DND-41 (cell line): ENCODE results near the gene PPP1R18.

Experiments used
- ATAC-seq: fragments of 200-7000 bp; cut with Tn5 transposase; 3 replicates; pipeline ENCODE4 v1.9.1; 2021; ENCODE audit warnings: low read depth; ENCODE audit not compliant: insufficient read depth
- DNase-seq: peaks from one replicate; pipeline ENCODE4 v3.0.0-alpha.2; 2020
- H2AFZ ChIP-seq: 2 replicates; pipeline ENCODE4 v1.6.0; 2012; ENCODE audit warnings: low read depth, low read length
- H3K27ac ChIP-seq: 2 replicates; pipeline ENCODE4 v1.5.1; 2012; ENCODE audit warnings: low read length, inconsistent platforms
- H3K27me3 ChIP-seq: fragments of 200-600 bp; sonication (generic); 2 replicates; pipeline ENCODE4 v1.6.0; 2012; ENCODE audit warnings: low read length, mild to moderate bottlenecking, inconsistent platforms; ENCODE audit not compliant: insufficient read depth, poor library complexity
- H3K36me3 ChIP-seq: 2 replicates; pipeline ENCODE4 v1.5.1; 2012; ENCODE audit warnings: low read length, inconsistent platforms; ENCODE audit not compliant: insufficient read depth
- H3K4me1 ChIP-seq: 2 replicates; pipeline ENCODE4 v1.5.1; 2012; ENCODE audit warnings: mild to moderate bottlenecking, low read length; ENCODE audit not compliant: insufficient read depth
- H3K4me2 ChIP-seq: 2 replicates; pipeline ENCODE4 v1.6.0; 2012; ENCODE audit warnings: mild to moderate bottlenecking, moderate library complexity, low read length, inconsistent platforms; ENCODE audit not compliant: insufficient read depth
- H3K4me3 ChIP-seq, 2 experiments: fragments of 200-600 bp in 1 of 2; shearing (Covaris generic) in 1 of 2; 2 replicates each; pipeline ENCODE4 v1.5.1; 2012 to 2016; ENCODE audit warnings: inconsistent platforms in 2 of 2, low read length in 2 of 2, mild to moderate bottlenecking in 2 of 2, low read depth in 1 of 2, moderate library complexity in 1 of 2
- H3K79me2 ChIP-seq: 2 replicates; pipeline ENCODE4 v1.6.0; 2012; ENCODE audit warnings: low read length, inconsistent platforms; ENCODE audit not compliant: insufficient read depth
- H3K9ac ChIP-seq: 2 replicates; pipeline ENCODE4 v1.6.0; 2012; ENCODE audit warnings: low read depth, mild to moderate bottlenecking, inconsistent platforms, low read length, moderate library complexity
- H3K9me3 ChIP-seq: 2 replicates; pipeline ENCODE4 v1.5.1; 2012; ENCODE audit warnings: low read length, moderate library complexity, mild to moderate bottlenecking, inconsistent platforms; ENCODE audit not compliant: insufficient read depth, severe bottlenecking
- H4K20me1 ChIP-seq: 2 replicates; pipeline ENCODE4 v1.6.0; 2012; ENCODE audit warnings: low read length; ENCODE audit not compliant: insufficient read depth
- EZH2 ChIP-seq: IDR thresholded peaks from 3 replicates; pipeline ENCODE4 v1.6.1; 2012; ENCODE audit warnings: borderline replicate concordance, low read depth, mild to moderate bottlenecking, moderate library complexity, low read length, inconsistent platforms; ENCODE audit not compliant: severe bottlenecking
- TF ChIP-seq, protein P1 (sequence below): IDR thresholded peaks from 2 replicates; pipeline ENCODE4 v1.5.1; 2012; ENCODE audit warnings: borderline replicate concordance, low read length, moderate library complexity, mild to moderate bottlenecking; ENCODE audit not compliant: poor library complexity, severe bottlenecking; ENCODE audit errors: extremely low read depth

PPP1R18 gene, protein sequence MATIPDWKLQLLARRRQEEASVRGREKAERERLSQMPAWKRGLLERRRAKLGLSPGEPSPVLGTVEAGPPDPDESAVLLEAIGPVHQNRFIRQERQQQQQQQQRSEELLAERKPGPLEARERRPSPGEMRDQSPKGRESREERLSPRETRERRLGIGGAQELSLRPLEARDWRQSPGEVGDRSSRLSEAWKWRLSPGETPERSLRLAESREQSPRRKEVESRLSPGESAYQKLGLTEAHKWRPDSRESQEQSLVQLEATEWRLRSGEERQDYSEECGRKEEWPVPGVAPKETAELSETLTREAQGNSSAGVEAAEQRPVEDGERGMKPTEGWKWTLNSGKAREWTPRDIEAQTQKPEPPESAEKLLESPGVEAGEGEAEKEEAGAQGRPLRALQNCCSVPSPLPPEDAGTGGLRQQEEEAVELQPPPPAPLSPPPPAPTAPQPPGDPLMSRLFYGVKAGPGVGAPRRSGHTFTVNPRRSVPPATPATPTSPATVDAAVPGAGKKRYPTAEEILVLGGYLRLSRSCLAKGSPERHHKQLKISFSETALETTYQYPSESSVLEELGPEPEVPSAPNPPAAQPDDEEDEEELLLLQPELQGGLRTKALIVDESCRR

DNA sequence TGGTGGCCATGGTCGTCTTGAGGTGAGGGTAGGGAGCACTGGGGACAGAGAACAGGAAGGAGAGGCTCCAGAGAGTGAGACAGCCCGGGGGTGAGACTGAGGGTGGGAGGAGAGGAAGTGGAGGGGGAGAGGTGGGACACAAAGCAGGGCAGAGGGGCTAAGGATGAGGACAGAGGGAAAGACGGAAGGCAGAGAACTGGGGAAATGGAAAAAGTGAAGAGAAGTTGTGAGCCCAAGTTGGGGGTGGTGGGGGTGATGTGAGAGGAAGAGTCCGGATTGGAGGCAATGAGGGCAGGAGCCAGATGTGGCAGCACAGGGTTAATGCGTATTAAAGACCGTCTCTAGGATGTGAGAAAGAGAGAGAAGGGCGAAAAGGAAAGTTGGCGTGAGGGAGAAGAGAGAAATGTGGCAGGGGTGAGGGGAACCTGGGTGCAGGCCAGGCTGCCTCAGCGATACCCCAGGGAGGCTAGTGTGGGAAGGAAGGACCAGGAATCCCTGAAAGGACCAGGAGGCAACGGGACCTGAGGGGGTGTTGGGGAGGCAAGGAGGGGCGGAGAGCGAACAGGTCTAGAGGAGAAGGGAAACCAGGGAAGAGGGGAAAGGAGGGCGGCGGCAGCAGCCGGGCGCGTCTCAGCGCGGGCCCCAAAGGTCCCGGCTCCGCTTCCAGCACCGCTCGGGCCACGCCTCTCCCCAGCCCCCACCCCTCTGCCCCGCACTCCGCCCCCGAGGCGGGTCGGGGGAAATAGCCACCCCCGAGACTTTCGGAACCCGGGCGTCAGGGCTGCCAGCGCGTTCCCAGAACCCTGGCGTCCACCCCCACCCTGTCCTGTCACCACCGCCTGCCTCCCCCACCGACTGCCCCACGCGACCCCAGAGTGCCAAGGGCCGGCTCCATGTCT lies at the start of gene PPP1R18:
Gene PPP1R18, minus strand, starts transcription at position 637 of the 899 bp plus-strand sequence. Its CDS starts 627 bp downstream, at position 10.
- Histone ChIP-seq H3K9me3 (no peaks in the 10 kb centered on the region), H4K20me1 (peaks cover 33% of the 10 kb centered on the region), H3K27me3 (no peaks in the 10 kb centered on the region), H3K36me3 (peaks cover 33% of the 10 kb centered on the region), H3K4me1 (peaks cover 78% of the 10 kb centered on the region), H3K79me2 (peaks cover 90% of the 10 kb centered on the region), H3K4me3 (peak within 1 kb of the TSS; percentile 65 to 68), H3K27ac (peak within 1 kb of the TSS; percentile 94), H3K9ac (peak within 1 kb of the TSS; percentile 88), H3K4me2 (peak within 1 kb of the TSS; percentile 95), H2AFZ (peak within 1 kb of the TSS; percentile 65)
- peak; percentile 85 for DNase-seq
- ATAC-seq: peak; percentile 34
- TF ChIP-seq, protein P1, sequence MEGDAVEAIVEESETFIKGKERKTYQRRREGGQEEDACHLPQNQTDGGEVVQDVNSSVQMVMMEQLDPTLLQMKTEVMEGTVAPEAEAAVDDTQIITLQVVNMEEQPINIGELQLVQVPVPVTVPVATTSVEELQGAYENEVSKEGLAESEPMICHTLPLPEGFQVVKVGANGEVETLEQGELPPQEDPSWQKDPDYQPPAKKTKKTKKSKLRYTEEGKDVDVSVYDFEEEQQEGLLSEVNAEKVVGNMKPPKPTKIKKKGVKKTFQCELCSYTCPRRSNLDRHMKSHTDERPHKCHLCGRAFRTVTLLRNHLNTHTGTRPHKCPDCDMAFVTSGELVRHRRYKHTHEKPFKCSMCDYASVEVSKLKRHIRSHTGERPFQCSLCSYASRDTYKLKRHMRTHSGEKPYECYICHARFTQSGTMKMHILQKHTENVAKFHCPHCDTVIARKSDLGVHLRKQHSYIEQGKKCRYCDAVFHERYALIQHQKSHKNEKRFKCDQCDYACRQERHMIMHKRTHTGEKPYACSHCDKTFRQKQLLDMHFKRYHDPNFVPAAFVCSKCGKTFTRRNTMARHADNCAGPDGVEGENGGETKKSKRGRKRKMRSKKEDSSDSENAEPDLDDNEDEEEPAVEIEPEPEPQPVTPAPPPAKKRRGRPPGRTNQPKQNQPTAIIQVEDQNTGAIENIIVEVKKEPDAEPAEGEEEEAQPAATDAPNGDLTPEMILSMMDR: no peak
- TF ChIP-seq EZH2: no peak

DNA sequence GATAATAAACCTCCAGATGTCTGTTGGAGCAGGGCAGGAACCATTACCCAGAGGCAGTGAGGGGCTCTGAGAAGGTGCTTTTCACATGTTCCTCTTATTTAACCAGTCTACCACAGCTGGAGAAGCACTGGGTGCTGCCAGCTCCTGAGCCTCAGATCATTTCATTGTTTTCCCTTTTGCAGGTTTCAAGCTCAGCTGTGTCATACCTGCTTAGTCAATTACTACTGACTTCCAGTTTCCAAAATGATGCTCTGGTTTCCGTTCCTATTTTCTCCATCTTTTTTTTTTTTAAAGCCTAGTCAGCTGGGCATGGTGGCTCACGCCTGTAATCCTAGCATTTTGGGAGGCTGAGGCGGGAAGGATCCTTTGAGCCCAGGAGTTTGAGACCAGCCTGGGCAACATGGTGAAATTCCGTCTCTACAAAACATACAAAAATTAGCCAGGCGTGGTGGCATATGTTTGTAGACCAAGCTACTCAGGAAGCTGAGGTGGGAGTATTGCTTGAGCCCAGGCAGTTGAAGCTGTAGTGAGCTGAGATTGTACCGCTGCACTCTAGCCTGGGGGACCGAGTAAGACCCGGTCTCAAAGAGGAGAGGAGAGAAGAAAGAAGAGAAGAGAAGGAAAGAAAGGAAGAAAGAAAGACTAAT lies 49.3 kb upstream of the PPP1R18 start:
- ATAC-seq (no peak), DNase-seq (no peak)
- no peak overlapping the region for H3K4me2 ChIP-seq
- no peaks in the 10 kb centered on the region for H3K9me3 ChIP-seq
- no peak overlapping the region for H3K9ac ChIP-seq
- H3K79me2 ChIP-seq: peaks cover 35% of the 10 kb centered on the region
- H3K27ac ChIP-seq: no peak overlapping the region
- peaks cover 71% of the 10 kb centered on the region for H3K36me3 ChIP-seq
- H3K4me3 ChIP-seq: no peak overlapping the region
- H3K4me1 ChIP-seq: peaks cover 39% of the 10 kb centered on the region
- no peak for TF ChIP-seq EZH2
- TF ChIP-seq, protein P1: no peak
- no peak overlapping the region for H2AFZ ChIP-seq
- H4K20me1 ChIP-seq: peaks cover 4% of the 10 kb centered on the region
- no peaks in the 10 kb centered on the region for H3K27me3 ChIP-seq

DNA sequence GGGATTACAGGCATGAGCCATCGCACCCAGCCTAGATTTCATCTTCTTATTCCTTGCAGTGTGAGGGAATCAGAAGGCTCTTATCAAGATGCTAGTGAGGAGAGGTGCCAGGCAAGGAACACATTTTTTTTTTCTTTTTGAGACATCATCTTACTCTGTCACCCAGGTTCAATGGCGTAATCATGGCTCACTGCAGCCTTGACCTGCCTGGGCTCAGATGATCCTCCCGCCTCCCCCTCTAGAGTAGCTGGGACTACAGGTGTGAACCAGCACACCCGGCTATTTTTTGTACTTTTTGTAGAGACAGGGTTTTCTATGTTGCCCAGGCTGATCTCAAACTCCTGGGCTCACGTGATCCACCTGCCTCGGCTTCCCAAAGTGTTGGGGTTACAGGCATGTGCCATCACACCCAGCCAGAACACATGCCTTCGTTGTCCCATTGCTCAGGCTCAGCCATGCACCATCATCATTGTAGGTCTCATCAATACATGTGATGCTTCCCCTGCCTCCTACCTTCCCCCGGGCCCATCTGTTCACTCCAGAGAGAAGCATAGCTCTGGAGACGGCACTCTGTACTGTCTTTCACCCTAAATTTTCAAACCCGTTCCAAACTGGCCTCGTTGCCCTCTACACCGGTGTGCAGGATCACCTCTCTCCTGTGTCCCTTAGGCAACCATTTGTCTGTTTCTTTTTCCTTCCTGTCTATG lies 45.9 kb upstream of the PPP1R18 start:
- Histone ChIP-seq H3K27me3 (no peaks in the 10 kb centered on the region), H3K9ac (no peak overlapping the region), H3K4me2 (no peak overlapping the region), H4K20me1 (peaks cover 14% of the 10 kb centered on the region), H2AFZ (no peak overlapping the region), H3K36me3 (peaks cover 72% of the 10 kb centered on the region), H3K9me3 (no peaks in the 10 kb centered on the region), H3K27ac (no peak overlapping the region), H3K4me3 (no peak overlapping the region), H3K79me2 (peaks cover 20% of the 10 kb centered on the region), H3K4me1 (peaks cover 8% of the 10 kb centered on the region)
- no peak for ATAC-seq
- DNase-seq: no peak
- TF ChIP-seq, protein P1: no peak
- no peak for TF ChIP-seq EZH2
